Spinal cord (tissue), 10 donors: Measurements from ENCODE around the gene CCDC57. TPM values are rescaled to one million over a fixed set of nuclear protein-coding genes. Genes with fewer than 3 reads are reported as not detected.

Source experiments
- DNase-seq, 6 donors: peaks; one replicate each; pipeline versions ENCODE4 v3.0.0 to v3.0.0-alpha.2; 2013 to 2015; ENCODE audit warnings: low spot score in 6 of 6, low read depth in 4 of 6
- H3K27ac ChIP-seq: one replicate; pipeline ENCODE4 v1.5.1; 2013; ENCODE audit warnings: low read depth, low read length, control low read depth
- H3K27me3 ChIP-seq: one replicate; pipeline ENCODE4 v1.6.1; 2013; ENCODE audit warnings: low read length; ENCODE audit not compliant: control insufficient read depth, insufficient read depth
- H3K36me3 ChIP-seq: one replicate; pipeline ENCODE4 v1.6.1; 2013; ENCODE audit warnings: low read length; ENCODE audit not compliant: control insufficient read depth, insufficient read depth
- H3K4me1 ChIP-seq: one replicate; pipeline ENCODE4 v1.6.1; 2013; ENCODE audit warnings: low read length; ENCODE audit not compliant: control insufficient read depth, insufficient read depth
- H3K4me3 ChIP-seq: one replicate; pipeline ENCODE4 v1.5.1; 2013; ENCODE audit warnings: low read depth, low read length, control low read depth
- H3K9me3 ChIP-seq: one replicate; pipeline ENCODE4 v1.6.1; 2013; ENCODE audit warnings: low read length; ENCODE audit not compliant: control insufficient read depth, insufficient read depth
- WGBS: methylation state at CpG from one replicate; pipeline ENCODE4 v1.1.5; 2013; ENCODE audit warnings: missing lambda C conversion rate; ENCODE audit not compliant: insufficient coverage; 5-methylcytosine and 5-hydroxymethylcytosine counted together
- polyA plus RNA-seq, 2 donors: library from polyadenylated mRNA; unstranded; fragments of 120-200 nt; gene quantifications; one replicate each; pipeline ENCODE4 v1.2.1, GENCODE V29; 2013; ENCODE audit not compliant: insufficient read length in 2 of 2
- total RNA-seq, 2 donors: library from RNA; depleted of rRNA in 1 of 2; stranded (reverse); fragments of 120-200 nt in 1 of 2; fragments of >200 nt in 1 of 2; gene quantifications; one replicate each; pipeline versions ENCODE4 v1.2.3 to v1.2.4, GENCODE V29; 2013 to 2014
- donor health status: healthy.

The CCDC57 gene
- total and polyA plus RNA-seq, 4 donors, result 15.3 to 85.3 (median 39.7) TPM

DNA sequence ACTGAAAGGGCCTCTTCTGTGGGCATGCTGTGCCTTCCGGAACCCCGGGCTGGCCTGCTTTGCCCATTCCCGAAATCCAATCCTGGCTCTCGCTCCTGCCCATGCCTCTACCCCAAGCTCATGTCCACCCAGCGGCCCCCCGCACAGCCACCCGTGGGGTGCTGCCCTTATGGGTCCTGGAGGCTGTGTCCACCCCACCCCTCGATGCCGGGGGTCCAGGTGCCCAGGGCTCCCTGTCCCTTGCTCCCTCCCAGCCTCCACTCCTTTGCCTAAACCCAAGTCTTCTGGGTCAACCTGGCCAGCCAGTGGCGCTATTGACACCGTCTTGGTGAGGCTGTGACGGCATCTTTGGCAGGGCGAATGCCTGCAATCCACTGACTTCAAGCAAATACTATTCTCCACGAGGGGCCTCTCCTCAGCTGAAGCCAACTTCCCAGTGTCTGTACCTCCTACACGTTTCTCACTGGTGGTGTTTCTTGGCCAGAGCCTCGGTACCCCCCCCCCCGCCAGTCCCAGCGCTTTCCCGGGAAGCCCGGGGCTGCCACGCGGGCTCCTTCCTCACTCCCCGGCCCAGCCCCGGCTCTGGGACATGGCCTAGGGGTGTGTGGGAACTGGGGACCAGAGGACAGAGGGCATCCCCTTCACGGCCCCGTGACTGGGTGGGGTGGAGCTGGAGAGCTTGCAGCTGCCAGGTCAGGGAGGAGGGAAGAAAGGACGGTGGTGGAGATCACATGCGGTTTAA lies 134.9 kb downstream of the CCDC57 start:
- Histone ChIP-seq H3K9me3 (no peaks in the 10 kb centered on the region), H3K4me3 (no peak overlapping the region), H3K27me3 (no peaks in the 10 kb centered on the region), H3K36me3 (peaks cover 59% of the 10 kb centered on the region), H3K27ac (no peak overlapping the region), H3K4me1 (peaks cover 11% of the 10 kb centered on the region)
- 63% methylated on average over 19 of the region's 28 CpGs for WGBS
- DNase-seq, result peak in 1 of 6 donors; percentile 35

DNA sequence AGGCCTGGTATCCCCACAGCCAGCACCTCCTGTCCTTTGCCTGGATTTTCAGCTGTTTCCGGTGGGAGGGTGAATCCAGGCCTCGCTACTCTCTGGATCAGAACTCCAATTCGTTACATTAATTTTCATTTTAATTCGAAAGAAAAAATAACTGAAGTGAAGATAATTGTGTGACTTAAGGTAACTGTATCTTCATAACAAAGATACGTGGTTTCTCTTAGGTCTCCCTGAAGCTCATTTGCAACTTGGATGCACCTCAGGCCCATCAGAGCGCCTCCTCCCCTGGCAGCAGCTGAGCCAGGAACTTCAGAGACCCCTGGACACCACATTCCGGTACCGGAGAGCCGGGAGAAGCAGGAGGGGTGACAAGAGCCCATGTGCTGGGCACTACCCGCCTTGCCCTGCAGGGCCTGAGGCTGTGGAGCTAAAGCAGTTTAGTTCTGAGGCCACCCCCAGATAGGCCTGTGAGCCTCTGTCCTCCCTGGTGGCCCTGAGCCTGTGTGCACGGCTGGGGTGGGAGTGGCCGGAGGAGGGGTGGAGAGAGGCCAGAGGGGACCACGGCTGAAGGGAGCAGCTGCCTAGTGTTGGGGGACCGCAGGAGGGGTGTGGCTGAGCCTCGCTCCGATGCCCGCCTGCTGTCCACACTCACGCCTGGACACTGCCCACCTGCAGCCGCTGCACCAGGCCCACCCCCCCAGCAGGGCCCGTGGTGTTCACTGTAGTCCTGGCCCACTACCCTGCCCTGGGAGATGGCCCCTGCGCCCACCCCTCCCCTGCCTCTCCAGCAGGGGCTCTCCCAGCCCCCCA lies 135.7 kb downstream of the CCDC57 start:
- no peak for DNase-seq
- H3K9me3 ChIP-seq, result no peaks in the 10 kb centered on the region
- peaks cover 11% of the 10 kb centered on the region for H3K4me1 ChIP-seq
- no peak overlapping the region for H3K27ac ChIP-seq
- no peaks in the 10 kb centered on the region for H3K27me3 ChIP-seq
- peaks cover 51% of the 10 kb centered on the region for H3K36me3 ChIP-seq
- no peak overlapping the region for H3K4me3 ChIP-seq
- 61% methylated on average over 12 of the region's 21 CpGs for WGBS

DNA sequence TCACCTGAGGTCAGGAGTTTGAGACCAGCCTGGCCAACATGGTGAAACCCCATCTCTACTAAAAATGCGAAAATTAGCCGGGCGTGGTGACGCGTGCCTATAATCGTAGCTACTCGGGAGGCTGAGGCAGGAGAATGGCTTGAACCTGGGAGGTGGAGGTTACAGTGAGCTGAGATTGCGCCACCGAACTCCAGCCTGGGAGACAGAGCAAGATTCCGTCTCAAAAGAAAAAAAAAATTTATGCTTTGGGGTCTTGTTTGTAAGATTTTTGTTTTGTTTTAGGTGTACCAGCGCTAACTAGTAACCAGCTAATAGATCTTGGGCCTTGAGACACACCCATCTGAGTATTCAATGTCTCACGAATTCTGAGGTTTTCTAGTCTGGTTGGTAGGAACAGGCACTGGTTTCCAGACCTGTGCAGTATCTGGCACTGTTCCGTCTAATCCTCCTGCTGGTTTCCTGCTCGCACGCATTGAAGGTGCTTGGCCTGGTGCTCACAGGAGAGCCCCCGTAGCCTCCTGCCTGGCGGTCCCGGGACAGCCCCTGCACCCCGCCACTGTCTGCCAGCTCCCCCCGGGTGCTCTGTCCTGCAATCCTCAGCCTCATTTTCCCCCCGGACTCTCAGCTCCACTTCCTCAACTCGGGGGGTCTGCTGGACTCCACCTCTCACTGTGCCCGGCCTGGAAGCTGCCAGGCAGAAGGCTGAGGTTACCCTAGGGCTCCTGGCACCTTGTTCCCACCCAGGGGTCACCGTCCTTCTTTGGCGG lies 136.4 kb downstream of the CCDC57 start:
- Histone ChIP-seq H3K4me1 (peaks cover 11% of the 10 kb centered on the region), H3K36me3 (peaks cover 43% of the 10 kb centered on the region), H3K27ac (no peak overlapping the region), H3K9me3 (no peaks in the 10 kb centered on the region), H3K27me3 (no peaks in the 10 kb centered on the region), H3K4me3 (no peak overlapping the region)
- no peak for DNase-seq
- WGBS, result 85% methylated on average over 19 of the region's 25 CpGs

DNA sequence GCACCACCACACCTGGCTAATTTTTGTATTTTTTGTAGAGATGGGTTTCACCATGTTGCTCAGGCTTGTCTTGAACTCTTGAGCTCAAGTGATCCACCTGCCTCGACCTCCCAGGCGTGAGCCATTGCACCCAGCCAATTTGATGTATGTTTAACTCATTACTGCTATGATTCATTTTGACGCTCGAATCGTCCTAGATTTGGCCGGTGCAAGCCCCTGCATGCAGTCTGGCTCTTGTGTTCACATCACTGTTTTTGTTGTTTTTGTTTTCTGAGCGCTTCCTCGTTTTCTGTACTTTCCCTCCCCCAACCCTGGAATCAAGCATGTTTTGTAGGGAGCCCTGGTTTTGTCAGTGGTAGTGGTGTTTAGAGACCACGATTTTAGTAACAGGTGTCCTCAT lies 139.2 kb downstream of the CCDC57 start:
- WGBS, result 89% methylated on average over 2 of the region's 9 CpGs
- no peaks in the 10 kb centered on the region for H3K9me3 ChIP-seq
- no peak for DNase-seq
- H3K27me3 ChIP-seq, result no peaks in the 10 kb centered on the region
- peaks cover 11% of the 10 kb centered on the region for H3K4me1 ChIP-seq
- no peak overlapping the region for H3K4me3 ChIP-seq
- peaks cover 16% of the 10 kb centered on the region for H3K36me3 ChIP-seq
- no peak overlapping the region for H3K27ac ChIP-seq

DNA sequence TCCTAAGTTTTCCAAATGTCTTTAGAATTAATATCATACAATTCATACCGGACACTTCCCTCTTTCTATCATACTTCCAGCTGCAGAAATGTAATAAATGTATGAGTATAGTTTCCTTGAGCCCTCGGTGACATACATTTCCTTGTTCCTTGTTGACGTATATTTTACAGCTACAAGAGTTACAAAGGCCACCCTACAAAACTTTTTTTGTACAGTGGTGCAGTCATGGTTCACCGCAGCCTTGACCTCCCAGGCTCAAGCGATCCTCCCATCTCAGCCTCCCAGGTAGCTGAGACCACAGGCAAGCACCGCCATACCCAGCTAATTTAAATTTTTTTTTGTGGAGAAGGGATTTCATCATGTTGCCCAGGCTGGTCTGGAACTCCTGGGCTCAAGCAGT lies 139.8 kb downstream of the CCDC57 start:
- Histone ChIP-seq H3K27me3 (no peaks in the 10 kb centered on the region), H3K27ac (no peak overlapping the region), H3K4me1 (peaks cover 7% of the 10 kb centered on the region), H3K9me3 (no peaks in the 10 kb centered on the region), H3K36me3 (peaks cover 10% of the 10 kb centered on the region), H3K4me3 (no peak overlapping the region)
- DNase-seq, result no peak
- WGBS, result 83% methylated on average over 2 of the region's 6 CpGs

DNA sequence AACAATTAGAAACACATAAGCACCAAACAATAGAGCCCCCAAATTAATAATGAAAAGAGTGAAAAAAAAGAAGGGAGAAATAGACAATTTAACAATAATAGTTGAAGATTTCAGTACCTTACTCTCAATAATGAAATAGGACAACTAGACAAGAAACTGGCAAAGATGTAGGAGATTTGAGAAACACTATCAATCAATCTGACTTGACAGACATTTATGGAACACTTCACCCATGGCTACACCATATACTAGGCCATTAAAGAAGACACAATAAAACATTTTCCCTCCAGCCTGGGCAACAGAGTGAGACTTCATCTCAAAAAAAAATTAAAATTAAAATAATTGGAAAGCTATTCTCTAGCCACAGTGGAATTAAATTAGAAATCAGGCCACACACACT lies 142.0 kb downstream of the CCDC57 start:
- no peak overlapping the region for H3K4me3 ChIP-seq
- peaks cover 9% of the 10 kb centered on the region for H3K4me1 ChIP-seq
- no peak overlapping the region for H3K27ac ChIP-seq
- H3K36me3 ChIP-seq, result no peaks in the 10 kb centered on the region
- H3K27me3 ChIP-seq, result no peaks in the 10 kb centered on the region
- DNase-seq, result no peak
- H3K9me3 ChIP-seq, result no peaks in the 10 kb centered on the region

DNA sequence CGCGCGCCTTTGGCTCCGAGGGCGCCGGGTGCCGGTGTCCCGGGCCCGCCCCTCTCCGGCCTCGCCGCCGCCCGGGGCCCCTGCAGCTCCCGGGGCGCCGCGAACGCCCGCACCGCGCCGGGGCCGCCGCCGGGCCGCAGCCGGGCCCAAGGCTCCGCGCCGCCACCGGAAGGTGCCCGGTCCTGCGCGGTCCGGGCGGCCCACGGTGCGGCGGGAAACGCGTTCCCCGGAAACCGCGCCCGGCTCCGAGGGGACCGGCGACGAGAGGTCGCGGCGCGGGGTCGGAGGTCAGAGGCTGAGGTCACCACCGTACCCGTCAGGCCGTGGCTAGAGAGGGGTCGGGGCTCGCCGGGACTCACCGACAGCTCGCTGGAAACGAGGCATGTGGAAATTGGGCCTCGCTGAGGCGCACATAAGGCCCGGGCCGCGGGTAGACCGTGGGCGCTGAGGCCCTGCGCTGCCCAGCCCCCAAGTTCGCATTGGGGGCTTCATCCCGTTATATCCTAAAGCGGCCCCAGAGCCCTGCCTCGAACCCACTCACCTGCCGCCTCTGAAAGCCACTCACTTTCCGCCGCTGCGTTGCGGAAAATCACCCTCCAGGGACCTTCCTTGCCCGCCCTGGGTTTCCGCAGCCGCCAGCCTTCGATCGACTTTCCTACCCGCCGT lies 146.9 kb downstream of the CCDC57 start, which contains the start of gene DUS1L:
Gene DUS1L, minus strand, starts transcription at position 167 of the 666 bp plus-strand sequence. CDS start 745 bp downstream, outside the sequence.
- H3K27ac ChIP-seq, result peak within 1 kb of the TSS; percentile 71
- DNase-seq, result peak; percentile 29 to 85 (median 48)
- 5% methylated on average over 84 of the region's 88 CpGs for WGBS
- peaks cover 44% of the 10 kb centered on the region for H3K36me3 ChIP-seq
- peaks cover 27% of the 10 kb centered on the region for H3K4me1 ChIP-seq
- no peaks in the 10 kb centered on the region for H3K9me3 ChIP-seq
- H3K27me3 ChIP-seq, result no peaks in the 10 kb centered on the region
- peak within 1 kb of the TSS; percentile 64 for H3K4me3 ChIP-seq

DNA sequence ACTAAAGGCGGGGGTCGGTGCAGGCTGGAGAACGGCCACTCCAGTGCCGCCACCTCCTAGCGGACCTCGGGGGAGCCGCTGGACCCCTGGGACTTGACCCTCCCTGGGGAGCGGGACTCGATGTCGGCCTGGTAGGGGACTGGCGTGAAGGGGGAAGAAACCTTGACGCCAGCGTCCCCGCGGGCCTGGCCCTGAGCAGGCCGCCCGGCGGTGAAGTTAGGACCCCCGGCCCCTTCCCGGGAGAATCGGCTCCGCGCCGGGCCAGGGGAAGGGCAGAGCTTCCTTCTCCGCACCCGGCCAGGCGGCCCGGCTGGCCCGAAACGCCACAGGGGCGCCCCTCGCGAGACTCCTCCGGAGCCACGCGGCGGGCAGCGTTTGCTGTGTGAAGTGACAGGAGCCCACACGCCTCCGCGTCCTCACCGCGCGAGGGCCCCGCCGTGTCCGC lies 147.4 kb downstream of the CCDC57 start:
- Histone ChIP-seq H3K4me3 (peak overlapping the region; percentile 64), H3K9me3 (no peaks in the 10 kb centered on the region), H3K27ac (no peak overlapping the region), H3K4me1 (peaks cover 27% of the 10 kb centered on the region), H3K27me3 (no peaks in the 10 kb centered on the region), H3K36me3 (peaks cover 50% of the 10 kb centered on the region)
- peak in 1 of 6 donors; percentile 28 for DNase-seq
- WGBS, result under 1% methylated on average over 47 of the region's 47 CpGs
